Dermis lymphatic vessel endothelial cell (primary cell): ENCODE data around the gene KIF26A. TPM values are rescaled to one million over a fixed set of nuclear protein-coding genes. Genes with fewer than 3 reads are reported as not detected.

Source experiments
- total RNA-seq: library from RNA; depleted of rRNA; stranded (reverse); fragments of >200 nt; gene quantifications from 2 replicates; pipeline ENCODE4 v1.2.1, GENCODE V29; 2014

The KIF26A gene
- total RNA-seq, result 11.2 and 11.4 TPM in 2 replicates

GRCh38 chr14:104138098-104138717 lies at the start of gene KIF26A:
KIF26A (plus strand) TSS chr14:104138587; CDS start chr14:104138723, 136 bp downstream.

Other genes with a start within 250 kb of the KIF26A start
- 2.3 and 3.2 TPM in 2 replicates for gene TDRD9, start 210.1 kb upstream of the KIF26A start, total RNA-seq
- gene RD3L, start 196.1 kb upstream of the KIF26A start, total RNA-seq, result 0.11 TPM in 1 of 2 replicates, not detected in the other
- not detected in 2 replicates for gene ASPG, start 52.9 kb upstream of the KIF26A start, total RNA-seq